ENCODE measurements around the gene BMPR1A.

DNA sequence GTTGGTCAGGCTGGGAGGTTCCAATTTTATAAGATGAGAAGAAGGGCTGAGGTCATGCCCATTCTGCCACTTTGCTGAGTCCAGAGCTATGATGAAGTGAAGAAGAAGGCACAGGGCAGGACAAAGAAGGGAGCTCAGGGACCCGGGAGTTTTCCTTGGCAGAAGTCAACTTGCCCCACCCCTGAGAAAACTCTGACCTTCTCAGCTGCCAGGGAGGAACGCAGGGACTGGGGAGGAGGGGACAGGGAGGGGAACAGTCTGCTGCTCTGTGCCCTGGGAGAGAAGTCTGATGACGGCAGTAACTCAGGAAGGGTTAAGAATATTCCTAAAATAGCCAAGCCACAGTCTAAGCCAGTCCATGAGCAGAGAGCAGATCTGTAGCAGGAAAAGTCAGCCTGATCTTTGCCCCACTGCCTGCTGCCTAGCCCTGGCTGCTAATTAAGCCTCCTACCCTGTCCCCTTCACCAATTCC is 223.6 kb downstream of the BMPR1A start:
- TF ChIP-seq POLR2A (IDR thresholded peaks at IDR 0.05) (no peak), EP300 (IDR thresholded peaks at IDR 0.05) (no peak), POLR2AphosphoS5 (IDR thresholded peaks at IDR 0.05) (no peak)
- TF ChIP-seq, protein P1, sequence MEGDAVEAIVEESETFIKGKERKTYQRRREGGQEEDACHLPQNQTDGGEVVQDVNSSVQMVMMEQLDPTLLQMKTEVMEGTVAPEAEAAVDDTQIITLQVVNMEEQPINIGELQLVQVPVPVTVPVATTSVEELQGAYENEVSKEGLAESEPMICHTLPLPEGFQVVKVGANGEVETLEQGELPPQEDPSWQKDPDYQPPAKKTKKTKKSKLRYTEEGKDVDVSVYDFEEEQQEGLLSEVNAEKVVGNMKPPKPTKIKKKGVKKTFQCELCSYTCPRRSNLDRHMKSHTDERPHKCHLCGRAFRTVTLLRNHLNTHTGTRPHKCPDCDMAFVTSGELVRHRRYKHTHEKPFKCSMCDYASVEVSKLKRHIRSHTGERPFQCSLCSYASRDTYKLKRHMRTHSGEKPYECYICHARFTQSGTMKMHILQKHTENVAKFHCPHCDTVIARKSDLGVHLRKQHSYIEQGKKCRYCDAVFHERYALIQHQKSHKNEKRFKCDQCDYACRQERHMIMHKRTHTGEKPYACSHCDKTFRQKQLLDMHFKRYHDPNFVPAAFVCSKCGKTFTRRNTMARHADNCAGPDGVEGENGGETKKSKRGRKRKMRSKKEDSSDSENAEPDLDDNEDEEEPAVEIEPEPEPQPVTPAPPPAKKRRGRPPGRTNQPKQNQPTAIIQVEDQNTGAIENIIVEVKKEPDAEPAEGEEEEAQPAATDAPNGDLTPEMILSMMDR (IDR thresholded peaks at IDR 0.05), result no peak

Measured in suprapubic skin (tissue), 4 donors.